Gastroesophageal sphincter (tissue), 3 donors: Measurements from ENCODE around the gene PHAF1.

Experiments
- EP300 ChIP-seq: sonication (generic); formaldehyde crosslinking; IDR thresholded peaks from one replicate; pipeline ENCODE4 v1.6.1; 2017; ENCODE audit warnings: antibody characterized with exemption, mild to moderate bottlenecking
- POLR2A ChIP-seq, 2 donors: fragments of 450-650 bp; IDR thresholded peaks; one replicate each; pipeline ENCODE4 v1.6.1; 2017; ENCODE audit warnings: antibody characterized with exemption in 2 of 2, mild to moderate bottlenecking in 2 of 2, moderate library complexity in 1 of 2
- TF ChIP-seq, protein P1 (sequence below), 4 experiments: fragments of 200-600 bp in 2 of 4; fragments of 450-650 bp in 2 of 4; sonication (generic) in 1 of 4; IDR thresholded peaks; one replicate each; pipeline ENCODE4 v1.5.1; 2017 to 2019; ENCODE audit warnings: antibody characterized with exemption in 4 of 4, mild to moderate bottlenecking in 2 of 4, moderate library complexity in 2 of 4

DNA sequence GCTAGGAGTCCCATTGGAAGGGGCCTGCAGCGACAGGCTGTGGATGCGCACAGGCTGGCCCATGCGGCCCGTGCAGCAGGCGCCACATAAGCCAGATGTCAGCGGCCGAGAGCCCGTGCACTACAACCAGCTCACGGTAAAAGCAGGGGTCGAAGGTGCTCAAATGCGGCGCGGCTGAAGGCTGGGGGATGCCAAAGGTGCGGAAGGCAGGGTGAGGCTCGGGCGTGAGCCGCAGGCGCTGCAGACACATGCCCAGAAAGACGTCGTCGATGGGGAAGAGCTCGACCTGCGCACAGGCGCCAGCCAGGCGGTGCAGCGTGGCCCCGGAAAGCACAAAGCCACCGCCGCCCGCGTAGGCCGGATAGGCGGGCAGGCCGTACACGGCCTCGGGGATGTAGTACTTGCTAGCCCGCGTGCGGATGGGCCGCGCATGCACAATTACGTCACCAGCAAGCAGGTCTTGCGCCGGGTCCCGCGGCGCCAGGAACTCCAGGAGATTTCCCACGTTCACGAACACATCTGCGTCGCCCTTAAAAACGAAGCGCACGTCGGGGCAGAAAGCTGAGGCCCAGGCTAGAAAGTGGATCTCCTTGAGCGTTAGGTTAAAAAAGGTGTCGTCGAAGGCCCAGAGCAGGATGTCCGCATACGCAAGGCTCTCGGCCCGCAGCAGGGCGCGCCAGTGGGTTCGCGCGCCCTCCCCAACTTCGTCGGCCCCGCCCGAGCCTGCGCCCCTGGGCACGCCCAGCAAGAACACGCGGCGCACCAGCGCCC lies 39.7 kb downstream of the PHAF1 start:
- TF ChIP-seq, protein P1, sequence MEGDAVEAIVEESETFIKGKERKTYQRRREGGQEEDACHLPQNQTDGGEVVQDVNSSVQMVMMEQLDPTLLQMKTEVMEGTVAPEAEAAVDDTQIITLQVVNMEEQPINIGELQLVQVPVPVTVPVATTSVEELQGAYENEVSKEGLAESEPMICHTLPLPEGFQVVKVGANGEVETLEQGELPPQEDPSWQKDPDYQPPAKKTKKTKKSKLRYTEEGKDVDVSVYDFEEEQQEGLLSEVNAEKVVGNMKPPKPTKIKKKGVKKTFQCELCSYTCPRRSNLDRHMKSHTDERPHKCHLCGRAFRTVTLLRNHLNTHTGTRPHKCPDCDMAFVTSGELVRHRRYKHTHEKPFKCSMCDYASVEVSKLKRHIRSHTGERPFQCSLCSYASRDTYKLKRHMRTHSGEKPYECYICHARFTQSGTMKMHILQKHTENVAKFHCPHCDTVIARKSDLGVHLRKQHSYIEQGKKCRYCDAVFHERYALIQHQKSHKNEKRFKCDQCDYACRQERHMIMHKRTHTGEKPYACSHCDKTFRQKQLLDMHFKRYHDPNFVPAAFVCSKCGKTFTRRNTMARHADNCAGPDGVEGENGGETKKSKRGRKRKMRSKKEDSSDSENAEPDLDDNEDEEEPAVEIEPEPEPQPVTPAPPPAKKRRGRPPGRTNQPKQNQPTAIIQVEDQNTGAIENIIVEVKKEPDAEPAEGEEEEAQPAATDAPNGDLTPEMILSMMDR (IDR thresholded peaks at IDR 0.05): no peak
- TF ChIP-seq POLR2A (IDR thresholded peaks at IDR 0.05) (no peak), EP300 (no peak)
